GM21576 (cell line): ENCODE results near the gene RAPGEF2.

ENCODE experiments used
- ATAC-seq: cut with Tn5 transposase; IDR thresholded peaks from one replicate; pipeline ENCODE4 v1.9.1; 2021; ENCODE audit warnings: mild to moderate bottlenecking, moderate library complexity; ENCODE audit not compliant: unreplicated experiment

Gene RAPGEF2

GRCh38 chr4:159269956-159270355 lies 167.1 kb downstream of the RAPGEF2 start:
- no peak for ATAC-seq

- ATAC-seq: no peak
Measured at GRCh38 chr4:159271856-159272255, 169.0 kb downstream of the RAPGEF2 start.

GRCh38 chr4:159272273-159273140 lies 169.6 kb downstream of the RAPGEF2 start:
- ATAC-seq: no peak

GRCh38 chr4:159273141-159273438 lies 170.2 kb downstream of the RAPGEF2 start:
- no peak for ATAC-seq

- ATAC-seq: no peak
Measured at GRCh38 chr4:159273841-159274240, 171.0 kb downstream of the RAPGEF2 start.

- ATAC-seq: no peak
Measured at GRCh38 chr4:159278399-159278798, 175.5 kb downstream of the RAPGEF2 start.

GRCh38 chr4:159279084-159279483 lies 176.2 kb downstream of the RAPGEF2 start:
- ATAC-seq: no peak

- no peak for ATAC-seq
Measured at GRCh38 chr4:159280442-159281172, 177.7 kb downstream of the RAPGEF2 start.

- no peak for ATAC-seq
Measured at GRCh38 chr4:159281771-159282170, 178.9 kb downstream of the RAPGEF2 start.

- ATAC-seq: no peak
Measured at GRCh38 chr4:159282329-159282728, 179.4 kb downstream of the RAPGEF2 start.

- ATAC-seq: no peak
Measured at GRCh38 chr4:159282944-159283343, 180.1 kb downstream of the RAPGEF2 start.

- no peak for ATAC-seq
Measured at GRCh38 chr4:159283696-159284095, 180.8 kb downstream of the RAPGEF2 start.

GRCh38 chr4:159284113-159284512 lies 181.2 kb downstream of the RAPGEF2 start:
- ATAC-seq: no peak

GRCh38 chr4:159284733-159285132 lies 181.9 kb downstream of the RAPGEF2 start:
- no peak for ATAC-seq

- ATAC-seq: no peak
Measured at GRCh38 chr4:159287767-159288166, 184.9 kb downstream of the RAPGEF2 start.

GRCh38 chr4:159289682-159290081 lies 186.8 kb downstream of the RAPGEF2 start:
- no peak for ATAC-seq

- no peak for ATAC-seq
Measured at GRCh38 chr4:159290321-159291030, 187.6 kb downstream of the RAPGEF2 start.

- no peak for ATAC-seq
Measured at GRCh38 chr4:159291176-159291575, 188.3 kb downstream of the RAPGEF2 start.

GRCh38 chr4:159292137-159292896 lies 189.4 kb downstream of the RAPGEF2 start:
- ATAC-seq: no peak

GRCh38 chr4:159293811-159294515 lies 191.1 kb downstream of the RAPGEF2 start:
- ATAC-seq: no peak
